Tibial nerve (tissue), 4 donors: ENCODE measurements around the gene IL34.
"Not testable (repeated sequence)": the region's sequence is repeated elsewhere in the genome, so short reads cannot be mapped to it uniquely, and the experiment has no call there.

Experiments
- CTCF ChIP-seq, 5 experiments: fragments of 200-600 bp in 3 of 5; fragments of 450-650 bp in 2 of 5; sonication (generic) in 3 of 5; IDR thresholded peaks; one replicate each; pipeline ENCODE4 v1.5.1; 2016 to 2019; ENCODE audit warnings: antibody characterized with exemption in 5 of 5, mild to moderate bottlenecking in 3 of 5, moderate library complexity in 2 of 5
- EP300 ChIP-seq, 2 donors: sonication (generic); formaldehyde crosslinking; IDR thresholded peaks; one replicate each; pipeline ENCODE4 v1.6.1; 2017; ENCODE audit warnings: antibody characterized with exemption in 2 of 2, mild to moderate bottlenecking in 1 of 2
- POLR2A ChIP-seq, 2 donors: fragments of 450-650 bp; IDR thresholded peaks; one replicate each; pipeline ENCODE4 v1.6.1; 2017; ENCODE audit warnings: antibody characterized with exemption in 2 of 2, mild to moderate bottlenecking in 2 of 2, moderate library complexity in 2 of 2

DNA sequence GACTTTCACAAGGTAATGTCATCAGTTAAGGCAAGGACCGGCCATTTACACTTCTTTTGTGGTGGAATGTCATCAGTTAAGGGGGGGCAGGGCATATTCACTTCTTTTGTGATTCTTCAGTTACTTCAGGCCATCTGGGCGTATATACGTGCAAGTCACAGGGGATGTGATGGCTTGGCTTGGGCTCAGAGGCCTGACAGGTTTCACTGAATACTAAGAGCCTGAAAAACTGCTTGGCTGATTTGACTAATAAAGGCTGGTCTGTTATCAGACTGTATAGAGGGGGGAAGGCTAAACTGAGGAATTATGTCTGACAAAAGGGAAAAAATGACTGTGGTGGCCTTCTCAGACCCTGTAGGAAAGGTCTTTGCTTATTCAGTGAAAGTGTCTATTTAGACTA lies 24.5 kb upstream of the IL34 start:
- TF ChIP-seq CTCF, EP300, POLR2A (IDR thresholded peaks at IDR 0.05): not testable (repeated sequence)
